Measurements from ENCODE around the gene SLC22A13.

- TF ChIP-seq CTCF (conservative IDR thresholded peaks at IDR 0.05; ENCODE audit: low read length) = peak; percentile 37
- no peak for TF ChIP-seq EZH2phosphoT487 (IDR thresholded peaks at IDR 0.05; ENCODE audit: borderline replicate concordance)
These were observed 16.5 kb downstream of the SLC22A13 start, which contains the start of gene SLC22A14 for GRCh38 chr3:38281895-38282686.

All from Loucy (cell line).